Transverse colon (tissue), 4 donors: ENCODE data around the gene MAOA. TPM values are rescaled to one million over a fixed set of nuclear protein-coding genes. Genes with fewer than 3 reads are reported as not detected.
A peak's percentile ranks its signal among the peaks of the same experiment; 100 is the strongest.

Experiments used
- DNase-seq: peaks from one replicate; pipeline ENCODE4 v3.0.0-alpha.2; 2019
- H3K27ac ChIP-seq, 4 donors: fragments of 200-600 bp; sonication (generic); 2 replicates each; pipeline ENCODE4 v1.5.1; 2016 to 2018; ENCODE audit warnings: inconsistent platforms in 4 of 4
- H3K27me3 ChIP-seq: fragments of 200-600 bp; sonication (generic); 2 replicates; pipeline ENCODE4 v1.5.1; 2017; ENCODE audit warnings: inconsistent platforms
- H3K36me3 ChIP-seq, 4 donors: fragments of 200-600 bp; sonication (generic); 2 replicates each; pipeline ENCODE4 v1.5.1; 2017 to 2019; ENCODE audit warnings: inconsistent platforms in 4 of 4
- H3K4me1 ChIP-seq, 4 donors: fragments of 200-600 bp; sonication (generic); 2 replicates each; pipeline ENCODE4 v1.5.1; 2017 to 2020; ENCODE audit warnings: inconsistent platforms in 4 of 4
- H3K4me3 ChIP-seq, 4 donors: fragments of 200-600 bp; sonication (generic); 1 replicate in 1 of 4; 2 replicates in 3 of 4; pipeline versions ENCODE4 v1.5.1 to v1.6.1; 2017 to 2019; ENCODE audit warnings: inconsistent platforms in 4 of 4
- H3K9me3 ChIP-seq, 2 donors: fragments of 200-600 bp; sonication (generic); 2 replicates each; pipeline ENCODE4 v1.5.1; 2017 to 2019; ENCODE audit warnings: inconsistent platforms in 2 of 2
- EP300 ChIP-seq: sonication (generic); formaldehyde crosslinking; IDR thresholded peaks from one replicate; pipeline ENCODE4 v1.6.1; 2017; ENCODE audit warnings: antibody characterized with exemption, low read depth
- POLR2A ChIP-seq: fragments of 450-650 bp; IDR thresholded peaks from one replicate; pipeline ENCODE4 v1.6.1; 2016; ENCODE audit warnings: antibody characterized with exemption, mild to moderate bottlenecking, moderate library complexity
- POLR2AphosphoS5 ChIP-seq, 3 donors: sonication (generic); formaldehyde crosslinking; IDR thresholded peaks; one replicate each; pipeline ENCODE4 v1.6.1; 2016; ENCODE audit warnings: antibody characterized with exemption in 3 of 3
- WGBS, 2 donors: methylation state at CpG; one replicate each; pipeline ENCODE4 v1.1.5; 2018; ENCODE audit warnings: low coverage in 1 of 2; 5-methylcytosine and 5-hydroxymethylcytosine counted together
- in situ Hi-C, 4 donors: fragments of 200-750 bp; cut with MboI; loops; one replicate each; pipeline versions ENCODE4 v1.15.0 to v1.15.1; 2017; ENCODE audit warnings: low sequenced_read_pairs in 3 of 4, low pct_ligation_motif_present in 1 of 4, low pct_unique_long_range_greater_than_20kb in 1 of 4
- intact Hi-C: fragments of 100-400 bp; cut with DNase I; formaldehyde crosslinking; loops from one replicate; pipeline ENCODE4 v1.15.1; 2023; ENCODE audit warnings: low total_unique reads
- total RNA-seq, 4 donors: library from RNA; depleted of rRNA; stranded (reverse); fragments of >200 nt; gene quantifications; one replicate each; pipeline ENCODE4 v1.1.0, GENCODE V29; 2016
- TF ChIP-seq, protein P1 (sequence below), 5 experiments: fragments of 200-600 bp in 3 of 5; fragments of 450-650 bp in 2 of 5; sonication (generic) in 3 of 5; IDR thresholded peaks; 1 replicate in 2 of 5; 2 replicates in 3 of 5; pipeline ENCODE4 v1.5.1; 2016 to 2017; ENCODE audit warnings: antibody characterized with exemption in 5 of 5, inconsistent platforms in 3 of 5, mild to moderate bottlenecking in 2 of 5, moderate library complexity in 1 of 5

MAOA gene
- total RNA-seq, 4 donors from 2014 or later = 104 to 425 (median 289) TPM

DNA sequence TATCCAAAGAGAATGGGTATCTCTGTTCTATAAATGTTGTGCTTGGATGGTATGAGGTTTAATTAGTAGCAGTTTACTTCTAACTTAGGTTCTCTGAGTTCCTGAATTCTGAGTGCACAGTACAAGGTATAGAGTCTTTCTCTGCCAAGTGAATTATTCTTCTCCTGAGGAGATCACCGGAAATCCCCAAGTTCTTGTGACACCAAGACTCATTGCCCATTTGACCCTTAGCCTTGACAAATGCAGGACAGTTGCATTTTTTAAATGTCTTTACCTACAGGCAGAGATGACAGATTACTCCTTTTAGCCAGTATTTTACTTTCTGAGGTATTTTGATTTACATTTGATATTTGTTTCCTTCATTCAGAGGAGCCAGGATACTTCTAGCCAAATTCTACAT lies 72.9 kb downstream of the MAOA start:
- 93% methylated on average over 1 of the region's 1 CpG; no CpG with 5 or more reads in 1 of the 2 donors for WGBS, 2 donors
- Histone ChIP-seq H3K27me3 (no peaks in the 10 kb centered on the region), H3K4me1 (peaks cover 0 to 3% (median 0%) of the 10 kb centered on the region in 4 donors), H3K27ac (no peak overlapping the region), H3K36me3 (no peaks in the 10 kb centered on the region), H3K9me3 (no peaks in the 10 kb centered on the region), H3K4me3 (no peak overlapping the region)
- DNase-seq = no peak
- intact Hi-C loops (no loop called here), in situ Hi-C loops (no loop called here)
- TF ChIP-seq EP300 (no peak), POLR2A (no peak), POLR2AphosphoS5 (IDR thresholded peaks at IDR 0.05) (no peak)
- TF ChIP-seq, protein P1, sequence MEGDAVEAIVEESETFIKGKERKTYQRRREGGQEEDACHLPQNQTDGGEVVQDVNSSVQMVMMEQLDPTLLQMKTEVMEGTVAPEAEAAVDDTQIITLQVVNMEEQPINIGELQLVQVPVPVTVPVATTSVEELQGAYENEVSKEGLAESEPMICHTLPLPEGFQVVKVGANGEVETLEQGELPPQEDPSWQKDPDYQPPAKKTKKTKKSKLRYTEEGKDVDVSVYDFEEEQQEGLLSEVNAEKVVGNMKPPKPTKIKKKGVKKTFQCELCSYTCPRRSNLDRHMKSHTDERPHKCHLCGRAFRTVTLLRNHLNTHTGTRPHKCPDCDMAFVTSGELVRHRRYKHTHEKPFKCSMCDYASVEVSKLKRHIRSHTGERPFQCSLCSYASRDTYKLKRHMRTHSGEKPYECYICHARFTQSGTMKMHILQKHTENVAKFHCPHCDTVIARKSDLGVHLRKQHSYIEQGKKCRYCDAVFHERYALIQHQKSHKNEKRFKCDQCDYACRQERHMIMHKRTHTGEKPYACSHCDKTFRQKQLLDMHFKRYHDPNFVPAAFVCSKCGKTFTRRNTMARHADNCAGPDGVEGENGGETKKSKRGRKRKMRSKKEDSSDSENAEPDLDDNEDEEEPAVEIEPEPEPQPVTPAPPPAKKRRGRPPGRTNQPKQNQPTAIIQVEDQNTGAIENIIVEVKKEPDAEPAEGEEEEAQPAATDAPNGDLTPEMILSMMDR (IDR thresholded peaks at IDR 0.05) = no peak

DNA sequence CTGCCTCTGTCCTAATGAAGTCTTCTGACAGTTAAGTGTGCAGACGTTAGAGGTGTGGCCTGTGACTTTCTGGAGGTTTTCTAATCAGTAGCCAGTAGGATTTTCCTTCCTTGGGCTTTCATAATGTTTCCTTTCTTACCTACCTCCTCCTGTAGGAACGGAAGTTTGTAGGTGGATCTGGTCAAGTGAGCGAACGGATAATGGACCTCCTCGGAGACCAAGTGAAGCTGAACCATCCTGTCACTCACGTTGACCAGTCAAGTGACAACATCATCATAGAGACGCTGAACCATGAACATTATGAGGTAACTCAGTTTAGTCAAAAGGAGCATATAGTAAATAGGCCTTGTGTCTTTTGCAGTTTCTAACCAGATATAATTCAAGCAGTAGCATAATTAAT lies 75.0 kb downstream of the MAOA start:
- no peak overlapping the region for H3K4me3 ChIP-seq
- in situ Hi-C loops = no loop called here
- H3K36me3 ChIP-seq = no peaks in the 10 kb centered on the region
- intact Hi-C loops = no loop called here
- H3K4me1 ChIP-seq = peaks cover 0 to 3% (median 1%) of the 10 kb centered on the region in 4 donors
- H3K27me3 ChIP-seq = no peaks in the 10 kb centered on the region
- no peak overlapping the region for H3K27ac ChIP-seq
- DNase-seq = no peak
- WGBS, 2 donors = 84 to 92% methylated on average over 6 to 7 of the region's 7 CpGs
- no peaks in the 10 kb centered on the region for H3K9me3 ChIP-seq
- TF ChIP-seq EP300 (no peak), POLR2A (no peak), POLR2AphosphoS5 (IDR thresholded peaks at IDR 0.05) (no peak)
- TF ChIP-seq, protein P1 (IDR thresholded peaks at IDR 0.05) = no peak

DNA sequence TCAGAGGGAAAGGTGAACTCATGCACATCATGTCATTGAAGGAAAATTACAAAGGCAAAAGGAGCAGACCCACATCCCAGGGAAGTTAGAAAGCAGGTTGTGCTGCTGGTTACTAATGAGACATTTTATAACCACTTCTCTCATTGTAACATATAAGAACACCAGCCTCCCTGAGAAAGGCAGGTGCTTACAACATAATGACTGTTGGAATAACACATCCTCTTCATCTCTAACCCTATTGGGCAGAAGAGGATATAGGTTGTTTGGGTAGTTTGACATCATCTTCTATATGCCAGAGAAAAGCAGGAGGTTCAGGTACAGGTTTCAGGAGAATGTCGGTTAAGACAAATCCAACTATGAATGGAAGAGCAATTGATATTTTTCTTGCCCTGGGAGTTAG lies 77.6 kb downstream of the MAOA start:
- 57 to 75% methylated on average over 1 of the region's 1 CpG for WGBS, 2 donors
- H3K27me3 ChIP-seq = no peaks in the 10 kb centered on the region
- peak overlapping the region in 2 of 4 donors; percentile 16 to 18 for H3K27ac ChIP-seq
- DNase-seq = no peak
- no peak for TF ChIP-seq POLR2AphosphoS5 (IDR thresholded peaks at IDR 0.05)
- no peak for TF ChIP-seq EP300
- TF ChIP-seq POLR2A = no peak
- TF ChIP-seq, protein P1 (IDR thresholded peaks at IDR 0.05) = no peak
- in situ Hi-C loops = no loop called here
- intact Hi-C loops = no loop called here
- H3K36me3 ChIP-seq = no peaks in the 10 kb centered on the region
- H3K4me3 ChIP-seq = no peak overlapping the region
- no peaks in the 10 kb centered on the region for H3K9me3 ChIP-seq
- H3K4me1 ChIP-seq = peaks cover 0 to 3% (median 0%) of the 10 kb centered on the region in 4 donors

DNA sequence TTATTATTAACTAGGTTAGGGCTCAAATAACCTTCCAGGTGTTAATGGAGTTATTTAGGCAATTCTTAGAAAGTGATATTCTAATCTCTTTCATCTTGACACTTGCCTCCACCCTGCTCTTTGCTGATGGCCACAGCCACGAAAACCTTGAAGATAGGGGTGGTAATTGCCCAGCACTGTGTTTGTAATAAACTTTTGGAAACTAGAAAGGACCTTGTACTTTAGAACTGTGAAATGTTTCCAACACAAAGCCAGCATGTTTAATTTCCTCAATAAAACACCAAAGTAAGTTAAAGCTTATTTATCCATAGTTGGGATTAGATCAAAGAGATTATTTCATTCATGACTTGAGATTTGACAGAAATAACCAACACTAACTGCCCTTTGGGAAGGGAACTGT lies 78.3 kb downstream of the MAOA start:
- peaks cover 0 to 3% (median 0%) of the 10 kb centered on the region in 4 donors for H3K4me1 ChIP-seq
- DNase-seq = peak; percentile 20
- no peaks in the 10 kb centered on the region for H3K27me3 ChIP-seq
- 21% methylated on average over 1 of the region's 1 CpG; no CpG with 5 or more reads in 1 of the 2 donors for WGBS, 2 donors
- TF ChIP-seq POLR2A = no peak
- TF ChIP-seq EP300 = no peak
- TF ChIP-seq, protein P1 (IDR thresholded peaks at IDR 0.05) = no peak
- no peak for TF ChIP-seq POLR2AphosphoS5 (IDR thresholded peaks at IDR 0.05)
- no peaks in the 10 kb centered on the region for H3K9me3 ChIP-seq
- peak overlapping the region in 2 of 4 donors; percentile 8 to 18 for H3K27ac ChIP-seq
- H3K4me3 ChIP-seq = no peak overlapping the region
- intact Hi-C loops = no loop called here
- in situ Hi-C loops = no loop called here
- no peaks in the 10 kb centered on the region for H3K36me3 ChIP-seq
